Caco-2 (cell line): Measurements from ENCODE around the gene TRIM59. TPM values are rescaled to one million over a fixed set of nuclear protein-coding genes. Genes with fewer than 3 reads are reported as not detected.

ENCODE experiments used
- BruUV-seq: library from RNA; stranded (reverse); fragments of 400-500 nt; replicated peaks from 2 replicates; lab custom pipeline; 2021; lab: Mats Ljungman, UMichigan
- CTCF ChIA-PET: fragments of 300-600 bp; sonication (Branson Sonifier 250); formaldehyde crosslinking; loops from one replicate; lab custom pipeline; 2022; ENCODE audit warnings: antibody characterized with exemption; lab: Charles Lee
- POLR2A ChIA-PET: fragments of 300-600 bp; sonication (Branson Sonifier 250); formaldehyde crosslinking; loops from one replicate; lab custom pipeline; 2022; ENCODE audit warnings: antibody characterized with exemption; lab: Charles Lee
- DNase-seq, 2 experiments: peaks; one replicate each; pipeline versions ENCODE4 v3.0.0 to v3.0.0-alpha.2; 2020 to 2022
- H3K27me3 ChIP-seq: replicated peaks from 2 replicates; pipeline ENCODE4 v1.6.0; 2011; ENCODE audit warnings: low read length; ENCODE audit not compliant: control insufficient read depth, insufficient read depth
- H3K36me3 ChIP-seq: 2 replicates; pipeline ENCODE4 v1.5.1; 2011; ENCODE audit warnings: low read length; ENCODE audit not compliant: control insufficient read depth, insufficient read depth
- H3K4me1 ChIP-seq: fragments of 250-450 bp; sonication (Bioruptor Pico); 2 replicates; pipeline ENCODE4 v1.5.1; 2020; ENCODE audit warnings: mild to moderate bottlenecking
- H3K4me3 ChIP-seq: 2 replicates; pipeline ENCODE4 v1.5.1; 2011; ENCODE audit warnings: low read depth, mild to moderate bottlenecking, control low read depth, low read length
- H3K9me3 ChIP-seq: fragments of 250-450 bp; sonication (Bioruptor Pico); 2 replicates; pipeline ENCODE4 v1.5.1; 2020; ENCODE audit warnings: mild to moderate bottlenecking, moderate library complexity
- H3K27ac Mint-ChIP-seq: one replicate; pipeline ENCODE4 v1.8.0; 2022; ENCODE audit warnings: mixed read lengths; ENCODE audit not compliant: unreplicated experiment
- H3K27me3 Mint-ChIP-seq: one replicate; pipeline ENCODE4 v1.8.0; 2022; ENCODE audit warnings: mixed read lengths; ENCODE audit not compliant: insufficient read depth, unreplicated experiment
- H3K36me3 Mint-ChIP-seq: one replicate; pipeline ENCODE4 v1.8.0; 2022; ENCODE audit warnings: mild to moderate bottlenecking, mixed read lengths; ENCODE audit not compliant: insufficient read depth, unreplicated experiment
- H3K4me1 Mint-ChIP-seq: one replicate; pipeline ENCODE4 v1.8.0; 2022; ENCODE audit warnings: low read depth, mixed read lengths; ENCODE audit not compliant: unreplicated experiment
- H3K4me3 Mint-ChIP-seq: one replicate; pipeline ENCODE4 v1.8.0; 2022; ENCODE audit warnings: mild to moderate bottlenecking, moderate library complexity, mixed read lengths; ENCODE audit not compliant: unreplicated experiment
- H3K9me3 Mint-ChIP-seq: one replicate; pipeline ENCODE4 v1.8.0; 2022; ENCODE audit warnings: mixed read lengths; ENCODE audit not compliant: unreplicated experiment
- intact Hi-C: fragments of 100-400 bp; cut with micrococcal nuclease; formaldehyde crosslinking; loops from one replicate; pipeline ENCODE4 v1.10.0; 2022; ENCODE audit not compliant: unreplicated experiment
- total RNA-seq: library from RNA; stranded (reverse); gene quantifications from 2 replicates; pipeline ENCODE4 v1.2.3, GENCODE V29; 2022
- TF ChIP-seq, protein P1 (sequence below), 2 experiments: fragments of 200-600 bp in 1 of 2; IDR thresholded peaks; 1 replicate in 1 of 2; 2 replicates in 1 of 2; pipeline versions ENCODE4 v1.5.1 to v1.8.0; 2011 to 2022; ENCODE audit warnings: antibody characterized with exemption in 1 of 2, control low read depth in 1 of 2, inconsistent platforms in 1 of 2, low read depth in 1 of 2, low read length in 1 of 2, mild to moderate bottlenecking in 1 of 2, moderate library complexity in 1 of 2; ENCODE audit not compliant: insufficient read depth in 1 of 2, severe bottlenecking in 1 of 2, unreplicated experiment in 1 of 2

TRIM59 gene
- total RNA-seq, 1 experiment from 2014 or later: 4.5 TPM

GRCh38 chr3:160459450-160459970 is 9.9 kb upstream of the TRIM59 start:
- H3K27me3 Mint-ChIP-seq: peaks cover 11% of the 10 kb centered on the region
- ChIA-PET CTCF (no interaction called here), POLR2A (interaction anchor here (0.6 kb wide), 1 partner anchor 1905 kb away, joined by 4 read pairs; no protein-coding TSS in a partner anchor)
- H3K4me1 Mint-ChIP-seq: no peaks in the 10 kb centered on the region
- H3K4me3 ChIP-seq: no peak overlapping the region
- no peak for DNase-seq
- no peaks in the 10 kb centered on the region for H3K9me3 ChIP-seq
- TF ChIP-seq, protein P1, sequence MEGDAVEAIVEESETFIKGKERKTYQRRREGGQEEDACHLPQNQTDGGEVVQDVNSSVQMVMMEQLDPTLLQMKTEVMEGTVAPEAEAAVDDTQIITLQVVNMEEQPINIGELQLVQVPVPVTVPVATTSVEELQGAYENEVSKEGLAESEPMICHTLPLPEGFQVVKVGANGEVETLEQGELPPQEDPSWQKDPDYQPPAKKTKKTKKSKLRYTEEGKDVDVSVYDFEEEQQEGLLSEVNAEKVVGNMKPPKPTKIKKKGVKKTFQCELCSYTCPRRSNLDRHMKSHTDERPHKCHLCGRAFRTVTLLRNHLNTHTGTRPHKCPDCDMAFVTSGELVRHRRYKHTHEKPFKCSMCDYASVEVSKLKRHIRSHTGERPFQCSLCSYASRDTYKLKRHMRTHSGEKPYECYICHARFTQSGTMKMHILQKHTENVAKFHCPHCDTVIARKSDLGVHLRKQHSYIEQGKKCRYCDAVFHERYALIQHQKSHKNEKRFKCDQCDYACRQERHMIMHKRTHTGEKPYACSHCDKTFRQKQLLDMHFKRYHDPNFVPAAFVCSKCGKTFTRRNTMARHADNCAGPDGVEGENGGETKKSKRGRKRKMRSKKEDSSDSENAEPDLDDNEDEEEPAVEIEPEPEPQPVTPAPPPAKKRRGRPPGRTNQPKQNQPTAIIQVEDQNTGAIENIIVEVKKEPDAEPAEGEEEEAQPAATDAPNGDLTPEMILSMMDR (IDR thresholded peaks at IDR 0.05; ENCODE audit: insufficient read depth in 1 of 2, low read depth in 1 of 2, low read length in 1 of 2, severe bottlenecking in 1 of 2, unreplicated experiment in 1 of 2): no peak
- H3K4me3 Mint-ChIP-seq: no peak overlapping the region
- H3K27me3 ChIP-seq: no peaks in the 10 kb centered on the region
- BruUV-seq: no TSS peak
- no peaks in the 10 kb centered on the region for H3K36me3 Mint-ChIP-seq
- no peaks in the 10 kb centered on the region for H3K4me1 ChIP-seq
- H3K27ac Mint-ChIP-seq: no peak overlapping the region
- intact Hi-C loops: no loop called here
- no peaks in the 10 kb centered on the region for H3K36me3 ChIP-seq
- no peaks in the 10 kb centered on the region for H3K9me3 Mint-ChIP-seq

- Mint-ChIP-seq H3K27me3 (peaks cover 11% of the 10 kb centered on the region), H3K36me3 (no peaks in the 10 kb centered on the region), H3K4me3 (no peak overlapping the region), H3K27ac (no peak overlapping the region), H3K9me3 (no peaks in the 10 kb centered on the region), H3K4me1 (no peaks in the 10 kb centered on the region)
- BruUV-seq: no TSS peak
- intact Hi-C loops: no loop called here
- TF ChIP-seq, protein P1 (IDR thresholded peaks at IDR 0.05; ENCODE audit: insufficient read depth in 1 of 2, low read depth in 1 of 2, low read length in 1 of 2, severe bottlenecking in 1 of 2, unreplicated experiment in 1 of 2): no peak
- H3K9me3 ChIP-seq: no peaks in the 10 kb centered on the region
- no peaks in the 10 kb centered on the region for H3K4me1 ChIP-seq
- H3K27me3 ChIP-seq: no peaks in the 10 kb centered on the region
- CTCF ChIA-PET: no interaction called here
- H3K36me3 ChIP-seq: no peaks in the 10 kb centered on the region
- POLR2A ChIA-PET: no interaction called here
- H3K4me3 ChIP-seq: no peak overlapping the region
- DNase-seq: no peak
Observed at GRCh38 chr3:160458151-160458550, 8.6 kb upstream of the TRIM59 start.

DNA sequence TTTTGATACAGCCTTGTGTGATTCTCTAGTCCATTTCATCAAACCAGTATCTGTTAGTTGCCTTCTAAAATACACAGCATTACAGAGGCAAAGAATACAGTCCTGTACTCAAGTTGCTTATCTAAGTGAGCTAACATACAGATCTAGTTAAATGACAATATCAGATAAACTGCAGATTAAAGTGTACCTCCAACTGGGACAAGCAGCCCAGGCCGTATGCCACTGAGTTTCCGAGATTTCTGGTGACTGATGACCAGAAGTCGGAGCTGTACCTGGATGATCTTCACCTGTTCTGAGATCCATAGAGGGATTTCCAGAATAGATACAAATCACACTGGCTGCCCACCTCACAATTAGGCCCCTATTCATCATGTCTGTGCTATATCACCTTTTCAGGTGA is 6.3 kb upstream of the TRIM59 start:
- no peaks in the 10 kb centered on the region for H3K36me3 ChIP-seq
- TF ChIP-seq, protein P1 (IDR thresholded peaks at IDR 0.05; ENCODE audit: insufficient read depth in 1 of 2, low read depth in 1 of 2, low read length in 1 of 2, severe bottlenecking in 1 of 2, unreplicated experiment in 1 of 2): no peak
- CTCF ChIA-PET: no interaction called here
- no peak overlapping the region for H3K27ac Mint-ChIP-seq
- H3K4me1 ChIP-seq: no peaks in the 10 kb centered on the region
- H3K9me3 Mint-ChIP-seq: no peaks in the 10 kb centered on the region
- H3K4me3 ChIP-seq: no peak overlapping the region
- peaks cover 11% of the 10 kb centered on the region for H3K27me3 Mint-ChIP-seq
- no TSS peak for BruUV-seq
- no peaks in the 10 kb centered on the region for H3K36me3 Mint-ChIP-seq
- POLR2A ChIA-PET: no interaction called here
- H3K9me3 ChIP-seq: no peaks in the 10 kb centered on the region
- no peaks in the 10 kb centered on the region for H3K27me3 ChIP-seq
- no peak for DNase-seq
- H3K4me1 Mint-ChIP-seq: no peaks in the 10 kb centered on the region
- no peak overlapping the region for H3K4me3 Mint-ChIP-seq
- intact Hi-C loops: no loop called here
